K562 (cell line): Measurements from ENCODE around the gene POU2AF1. TPM values are rescaled to one million over a fixed set of nuclear protein-coding genes. Genes with fewer than 3 reads are reported as not detected.

ENCODE experiments used
- ATAC-seq: fragments of 200-7000 bp; cut with Tn5 transposase; 3 replicates; pipeline ENCODE4 v1.9.1; 2020; ENCODE audit warnings: moderate library complexity
- BruUV-seq: library from RNA; stranded (reverse); fragments of 400-500 nt; replicated peaks from 2 replicates; lab custom pipeline; 2021; lab: Mats Ljungman, UMichigan
- CTCF ChIA-PET: fragments of 300-600 bp; formaldehyde crosslinking; extraction: SDS; loops from one replicate; lab custom pipeline; 2021; ENCODE audit warnings: low intra/inter-chr PET ratio; lab: Yijun Ruan, JAX
- POLR2A ChIA-PET: fragments of 300-600, 350-650 bp; sonication (Branson Sonifier 250); formaldehyde crosslinking; extraction: SDS; loops from one replicate; lab custom pipeline; 2021; ENCODE audit warnings: antibody characterized with exemption, inconsistent platforms; lab: Yijun Ruan, JAX
- DNase-seq, 4 experiments: peaks; one replicate each; pipeline versions ENCODE4 v3.0.0 to v3.0.0-alpha.2; 2011 to 2018; ENCODE audit warnings: low spot score in 3 of 4, mixed read lengths in 3 of 4; ENCODE audit errors: extremely low read depth in 1 of 4
- FAIRE-seq: peaks from 2 replicates; lab custom pipeline; 2011; peaks lifted over from hg19 to GRCh38; lab: Jason Lieb, UNC
- H2AFZ ChIP-seq: 2 replicates; pipeline ENCODE4 v1.6.0; 2011; ENCODE audit warnings: low read depth, low read length, control low read depth, inconsistent platforms
- H3K27ac ChIP-seq: fragments of 200-600 bp; 3 replicates; pipeline ENCODE4 v1.8.0; 2011; ENCODE audit warnings: low read depth, mild to moderate bottlenecking, control low read depth, inconsistent platforms, low read length, moderate library complexity, mixed read lengths; ENCODE audit errors: extremely low read depth
- H3K27me3 ChIP-seq, 2 experiments: fragments of 300-600 bp in 1 of 2; 2 replicates in 1 of 2; 3 replicates in 1 of 2; pipeline versions ENCODE4 v1.6.0 to v1.8.0; 2011; ENCODE audit warnings: inconsistent platforms in 2 of 2, low read length in 2 of 2, mild to moderate bottlenecking in 1 of 2, mixed read lengths in 1 of 2, moderate library complexity in 1 of 2; ENCODE audit not compliant: control insufficient read depth in 2 of 2, insufficient read depth in 2 of 2
- H3K36me3 ChIP-seq: fragments of 300-600 bp; 3 replicates; pipeline ENCODE4 v1.8.0; 2011; ENCODE audit warnings: mild to moderate bottlenecking, low read length, inconsistent platforms; ENCODE audit not compliant: control insufficient read depth, insufficient read depth
- H3K4me1 ChIP-seq, 2 experiments: fragments of 200-600 bp in 1 of 2; replicated peaks in 1 of 2; 2 replicates in 1 of 2; 3 replicates in 1 of 2; pipeline versions ENCODE4 v1.5.1 to v1.8.0; 2011; ENCODE audit warnings: inconsistent platforms in 2 of 2, low read length in 2 of 2, mild to moderate bottlenecking in 1 of 2, mixed read lengths in 1 of 2, moderate library complexity in 1 of 2; ENCODE audit not compliant: control insufficient read depth in 2 of 2, insufficient read depth in 2 of 2
- H3K4me2 ChIP-seq: 2 replicates; pipeline ENCODE4 v1.6.1; 2011; ENCODE audit warnings: low read length, control low read depth, inconsistent platforms, mixed read lengths; ENCODE audit not compliant: insufficient read depth
- H3K4me3 ChIP-seq: fragments of 200-600 bp; sonication (generic), shearing (Covaris generic); 2 replicates; pipeline ENCODE4 v1.5.1; 2016; ENCODE audit warnings: control low read depth, inconsistent platforms
- H3K79me2 ChIP-seq: fragments of 200-600 bp; 3 replicates; pipeline ENCODE4 v1.8.0; 2011; ENCODE audit warnings: low read length, inconsistent platforms; ENCODE audit not compliant: control insufficient read depth, insufficient read depth
- H3K9ac ChIP-seq, 2 experiments: 2 replicates each; pipeline versions ENCODE4 v1.6.0 to v1.6.1; 2011; ENCODE audit warnings: low read depth in 2 of 2, low read length in 2 of 2, control low read depth in 1 of 2, inconsistent platforms in 1 of 2, mild to moderate bottlenecking in 1 of 2, mixed read lengths in 1 of 2; ENCODE audit not compliant: insufficient read depth in 1 of 2
- H3K9me1 ChIP-seq: one replicate; pipeline ENCODE4 v1.6.0; 2011; ENCODE audit warnings: inconsistent platforms, mild to moderate bottlenecking, low read length, moderate library complexity; ENCODE audit not compliant: control insufficient read depth, insufficient read depth
- H3K9me3 ChIP-seq: replicated peaks from 2 replicates; pipeline ENCODE4 v1.5.1; 2011; ENCODE audit warnings: low read depth, low read length, inconsistent platforms; ENCODE audit not compliant: control insufficient read depth, insufficient read depth
- H4K20me1 ChIP-seq: replicated peaks from 2 replicates; pipeline ENCODE4 v1.6.1; 2011; ENCODE audit warnings: low read length, inconsistent platforms, mixed read lengths; ENCODE audit not compliant: control insufficient read depth, insufficient read depth
- NFRKB ChIP-seq: fragments of 450-650 bp; IDR thresholded peaks from 2 replicates; pipeline ENCODE4 v1.6.1; 2016; ENCODE audit warnings: low read depth
- RBM25 ChIP-seq: fragments of 200-400 bp; formaldehyde crosslinking; IDR thresholded peaks from 2 replicates; pipeline ENCODE4 v1.6.1; 2018; ENCODE audit warnings: low read length, low read depth, moderate library complexity; ENCODE audit not compliant: severe bottlenecking
- TAF1 ChIP-seq: IDR thresholded peaks from 2 replicates; pipeline ENCODE4 v1.6.1; 2011; ENCODE audit warnings: mild to moderate bottlenecking, low read length, moderate library complexity; ENCODE audit not compliant: insufficient read depth, control insufficient read depth, severe bottlenecking; ENCODE audit errors: extremely low read depth
- ZFP36 ChIP-seq: fragments of 150-350 bp; IDR thresholded peaks from 2 replicates; pipeline ENCODE4 v1.6.1; 2018; ENCODE audit warnings: low read length, low read depth; ENCODE audit not compliant: partially characterized antibody
- ZNF253 ChIP-seq: fragments of 250-450 bp; sonication (Bioruptor Pico); conservative IDR thresholded peaks from 2 replicates; pipeline ENCODE4 v1.6.1; 2021; ENCODE audit warnings: mild to moderate bottlenecking
- ZNF431 ChIP-seq: sonication (generic); formaldehyde crosslinking; IDR thresholded peaks from 2 replicates; pipeline ENCODE4 v1.8.0; 2022; ENCODE audit warnings: mild to moderate bottlenecking, missing genetic modification reagents
- WGBS: fragments of 100-300 bp; shearing (Covaris generic); methylation state at CpG from one replicate; pipeline ENCODE4 v1.1.6; 2016; ENCODE audit warnings: low coverage, mixed read lengths; ENCODE audit not compliant: insufficient coverage; ENCODE audit errors: missing lambda C conversion rate; 5-methylcytosine and 5-hydroxymethylcytosine counted together
- in situ Hi-C: fragments of 300-500 bp; cut with MboI; formaldehyde crosslinking; loops from 4 replicates; pipeline ENCODE4 v1.15.0; 2018; ENCODE audit warnings: inconsistent platforms, mixed read lengths
- intact Hi-C: fragments of 100-400 bp; cut with micrococcal nuclease; formaldehyde crosslinking; loops from 2 replicates; pipeline ENCODE4 v1.14.2; 2022
- polyA plus RNA-seq, 8 experiments: library from polyadenylated mRNA; depleted of rRNA in 4 of 8; stranded (reverse) in 5 of 8; unstranded in 3 of 8; fragments of >200 nt; fragmentation: Nextera tagmentation in 2 of 8; fragmentation: Illumina TruSeq in 1 of 8; extraction: Ambion mirVana in 2 of 8; extraction: Trizol in 1 of 8; gene quantifications; 2 replicates each; pipeline versions ENCODE4 v1.2.1 to v1.2.3, GENCODE V29; 2011 to 2014; ENCODE audit warnings: inconsistent platforms in 1 of 8, missing spikeins in 1 of 8
- total RNA-seq, 7 experiments: library from RNA; depleted of rRNA in 6 of 7; stranded (reverse); fragments of >200 nt in 6 of 7; fragmentation: Illumina TruSeq in 2 of 7; extraction: Trizol in 2 of 7; gene quantifications; 2 replicates each; pipeline versions ENCODE4 v1.2.1 to v1.2.3, GENCODE V29; 2011 to 2021; ENCODE audit warnings: low replicate concordance in 1 of 7
- TF ChIP-seq, protein P1 (sequence below): sonication (generic); formaldehyde crosslinking; IDR thresholded peaks from 2 replicates; pipeline ENCODE4 v1.8.1; 2022; ENCODE audit warnings: missing genetic modification reagents
- TF ChIP-seq, protein P2 (sequence below), 2 experiments: fragments of 200-800 bp in 1 of 2; sonication (Bioruptor generic) in 1 of 2; sonication (generic) in 1 of 2; formaldehyde crosslinking in 1 of 2; IDR thresholded peaks in 1 of 2; conservative IDR thresholded peaks in 1 of 2; 2 replicates each; pipeline versions ENCODE4 v1.5.0 to v1.6.1; 2016 to 2020; ENCODE audit warnings: missing compliant biosample characterization in 1 of 2, missing genetic modification characterization in 1 of 2, missing genetic modification reagents in 1 of 2

Gene POU2AF1
- total and polyA plus RNA-seq, 9 of the 15 experiments (the other 6 are each of a cell fraction or from before 2014, with no cell fraction given): 0.09 TPM; not detected in 8

DNA sequence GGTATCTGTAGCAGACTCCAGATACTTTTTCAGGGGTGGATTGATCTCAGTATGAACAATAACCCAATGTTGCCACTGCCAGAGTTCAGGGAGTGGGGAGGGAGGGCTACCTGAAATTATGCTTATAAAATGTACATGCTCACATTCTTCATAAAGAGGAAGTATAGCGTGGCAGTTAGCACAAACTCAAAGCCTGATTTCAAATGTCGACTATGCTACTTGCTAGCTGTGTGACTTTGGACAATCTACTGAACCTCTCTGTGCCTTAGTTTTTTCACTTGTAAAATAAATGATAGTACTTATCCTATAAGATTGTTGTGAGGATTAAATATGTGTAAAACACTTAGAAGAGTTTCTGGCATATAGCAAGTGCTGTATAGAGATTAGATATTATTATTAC is 26.5 kb upstream of the POU2AF1 start:
- H3K4me2 ChIP-seq: no peak overlapping the region
- no peaks in the 10 kb centered on the region for H3K4me1 ChIP-seq
- WGBS: 0% methylated on average over 2 of the region's 2 CpGs
- intact Hi-C loops: no loop called here
- no peak for FAIRE-seq
- no peak for DNase-seq
- no peaks in the 10 kb centered on the region for H3K27me3 ChIP-seq
- H4K20me1 ChIP-seq: no peaks in the 10 kb centered on the region
- H3K9me1 ChIP-seq: no peaks in the 10 kb centered on the region
- no peaks in the 10 kb centered on the region for H3K79me2 ChIP-seq
- peak; percentile 84 for TF ChIP-seq RBM25
- no peak for TF ChIP-seq NFRKB
- TF ChIP-seq ZFP36: peak; percentile 70
- BruUV-seq: no TSS peak
- CTCF ChIA-PET: no interaction called here
- POLR2A ChIA-PET: no interaction called here
- no peak overlapping the region for H2AFZ ChIP-seq
- H3K36me3 ChIP-seq: no peaks in the 10 kb centered on the region
- no peak overlapping the region for H3K9ac ChIP-seq
- H3K9me3 ChIP-seq: no peaks in the 10 kb centered on the region
- H3K4me3 ChIP-seq: no peak overlapping the region
- no peak for ATAC-seq
- in situ Hi-C loops: no loop called here
- no peak overlapping the region for H3K27ac ChIP-seq

DNA sequence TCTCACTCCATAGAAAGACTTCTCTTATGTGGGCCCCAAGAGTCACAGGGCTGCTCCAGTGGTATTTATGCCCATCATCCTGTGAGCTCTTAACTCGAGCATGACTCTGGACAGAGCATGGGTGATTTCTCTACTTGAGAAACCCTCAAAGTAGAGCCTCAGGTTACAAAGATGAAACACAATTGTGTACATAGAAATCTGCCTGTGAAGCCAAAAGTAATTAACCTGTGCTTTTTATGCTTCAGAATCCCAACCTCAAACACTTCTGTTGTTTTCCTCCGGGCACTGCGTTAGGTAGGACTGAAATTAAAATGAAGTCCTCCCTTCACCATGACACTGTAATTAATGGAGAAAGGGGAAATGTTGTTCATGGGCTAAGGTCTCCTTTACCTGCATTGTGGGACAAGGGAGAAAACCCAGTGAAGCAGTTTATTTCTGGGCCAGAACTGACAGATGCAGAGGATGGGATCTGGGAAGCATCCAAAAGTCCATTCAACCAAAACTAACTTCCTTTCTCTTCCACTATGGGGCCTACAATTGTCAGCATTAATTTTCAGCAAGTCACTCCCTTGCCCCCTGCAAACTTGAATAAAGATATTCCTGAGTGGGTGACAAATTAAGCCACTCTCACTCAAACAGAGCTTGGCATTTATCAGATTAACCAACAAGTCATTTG is 24.1 kb upstream of the POU2AF1 start:
- in situ Hi-C loops: no loop called here
- H3K4me3 ChIP-seq: no peak overlapping the region
- TF ChIP-seq, protein P1, sequence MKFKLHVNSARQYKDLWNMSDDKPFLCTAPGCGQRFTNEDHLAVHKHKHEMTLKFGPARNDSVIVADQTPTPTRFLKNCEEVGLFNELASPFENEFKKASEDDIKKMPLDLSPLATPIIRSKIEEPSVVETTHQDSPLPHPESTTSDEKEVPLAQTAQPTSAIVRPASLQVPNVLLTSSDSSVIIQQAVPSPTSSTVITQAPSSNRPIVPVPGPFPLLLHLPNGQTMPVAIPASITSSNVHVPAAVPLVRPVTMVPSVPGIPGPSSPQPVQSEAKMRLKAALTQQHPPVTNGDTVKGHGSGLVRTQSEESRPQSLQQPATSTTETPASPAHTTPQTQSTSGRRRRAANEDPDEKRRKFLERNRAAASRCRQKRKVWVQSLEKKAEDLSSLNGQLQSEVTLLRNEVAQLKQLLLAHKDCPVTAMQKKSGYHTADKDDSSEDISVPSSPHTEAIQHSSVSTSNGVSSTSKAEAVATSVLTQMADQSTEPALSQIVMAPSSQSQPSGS: no peak
- TF ChIP-seq ZNF431 (CRISPR knock-in tag) (no peak), ZNF253 (CRISPR knock-in tag) (no peak), TAF1 (no peak)
- TF ChIP-seq, protein P2, sequence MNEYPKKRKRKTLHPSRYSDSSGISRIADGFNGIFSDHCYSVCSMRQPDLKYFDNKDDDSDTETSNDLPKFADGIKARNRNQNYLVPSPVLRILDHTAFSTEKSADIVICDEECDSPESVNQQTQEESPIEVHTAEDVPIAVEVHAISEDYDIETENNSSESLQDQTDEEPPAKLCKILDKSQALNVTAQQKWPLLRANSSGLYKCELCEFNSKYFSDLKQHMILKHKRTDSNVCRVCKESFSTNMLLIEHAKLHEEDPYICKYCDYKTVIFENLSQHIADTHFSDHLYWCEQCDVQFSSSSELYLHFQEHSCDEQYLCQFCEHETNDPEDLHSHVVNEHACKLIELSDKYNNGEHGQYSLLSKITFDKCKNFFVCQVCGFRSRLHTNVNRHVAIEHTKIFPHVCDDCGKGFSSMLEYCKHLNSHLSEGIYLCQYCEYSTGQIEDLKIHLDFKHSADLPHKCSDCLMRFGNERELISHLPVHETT (CRISPR knock-in tag; conservative IDR thresholded peaks at IDR 0.05 in 1 of 2, IDR thresholded peaks at IDR 0.05 in 1 of 2): no peak
- TF ChIP-seq, all 486 proteins: peak for 0
- Histone ChIP-seq H3K9me3 (no peaks in the 10 kb centered on the region), H3K79me2 (no peaks in the 10 kb centered on the region), H3K36me3 (no peaks in the 10 kb centered on the region), H4K20me1 (no peaks in the 10 kb centered on the region), H3K4me2 (no peak overlapping the region), H3K4me1 (no peaks in the 10 kb centered on the region), H3K9ac (no peak overlapping the region), H3K27ac (no peak overlapping the region), H2AFZ (no peak overlapping the region), H3K27me3 (no peaks in the 10 kb centered on the region), H3K9me1 (no peaks in the 10 kb centered on the region)
- no TSS peak for BruUV-seq
- CTCF ChIA-PET: no interaction called here
- DNase-seq: no peak
- no peak for FAIRE-seq
- no peak for ATAC-seq
- intact Hi-C loops: no loop called here
- POLR2A ChIA-PET: no interaction called here
- 0% methylated on average over 3 of the region's 3 CpGs for WGBS
